Lung (tissue), 12 donors: ENCODE measurements around the gene F11R. TPM values are rescaled to one million over a fixed set of nuclear protein-coding genes. Genes with fewer than 3 reads are reported as not detected.

ENCODE experiments used
- ATAC-seq: fragments of 200-7000 bp; cut with Tn5 transposase; one replicate; pipeline ENCODE4 v1.9.1; 2020; ENCODE audit warnings: moderate number of reproducible peaks; ENCODE audit not compliant: insufficient read depth, low FRiP score
- DNase-seq, 3 donors: peaks; one replicate each; pipeline ENCODE4 v3.0.0-alpha.2; 2013 to 2017
- H3K27ac ChIP-seq, 2 donors: one replicate each; pipeline ENCODE4 v1.5.1; 2013; ENCODE audit warnings: mild to moderate bottlenecking in 2 of 2, moderate library complexity in 2 of 2, control low read depth in 1 of 2, inconsistent platforms in 1 of 2, low read depth in 1 of 2, low read length in 1 of 2
- H3K27me3 ChIP-seq, 3 donors: one replicate each; pipeline ENCODE4 v1.5.1; 2013; ENCODE audit warnings: low read length in 2 of 3; ENCODE audit not compliant: control insufficient read depth in 3 of 3, insufficient read depth in 3 of 3
- H3K36me3 ChIP-seq, 4 donors: one replicate each; pipeline ENCODE4 v1.5.1; 2013; ENCODE audit warnings: low read length in 4 of 4, mild to moderate bottlenecking in 1 of 4, moderate library complexity in 1 of 4; ENCODE audit not compliant: control insufficient read depth in 4 of 4, insufficient read depth in 4 of 4
- H3K4me1 ChIP-seq, 5 donors: one replicate each; pipeline ENCODE4 v1.5.1; 2013; ENCODE audit warnings: low read length in 5 of 5, mild to moderate bottlenecking in 2 of 5, moderate library complexity in 1 of 5; ENCODE audit not compliant: control insufficient read depth in 5 of 5, insufficient read depth in 5 of 5
- H3K4me3 ChIP-seq: one replicate; pipeline ENCODE4 v1.5.1; 2013; ENCODE audit warnings: mild to moderate bottlenecking, control low read depth, moderate library complexity
- H3K9ac ChIP-seq, 2 donors: one replicate each; pipeline ENCODE4 v1.5.1; 2013; ENCODE audit warnings: low read length in 2 of 2, control low read depth in 1 of 2; ENCODE audit not compliant: insufficient read depth in 1 of 2
- H3K9me3 ChIP-seq, 4 donors: one replicate each; pipeline ENCODE4 v1.5.1; 2013; ENCODE audit warnings: low read length in 3 of 4, mild to moderate bottlenecking in 1 of 4, moderate library complexity in 1 of 4; ENCODE audit not compliant: control insufficient read depth in 4 of 4, insufficient read depth in 3 of 4
- WGBS, 2 donors: extraction: QIAGEN DNeasy Blood & Tissue Kit; methylation state at CpG; one replicate each; pipeline ENCODE4 v1.1.7; 2013; 5-methylcytosine and 5-hydroxymethylcytosine counted together
- polyA plus RNA-seq, 2 donors: library from polyadenylated mRNA; stranded (reverse); fragments of 200-250 nt; gene quantifications; one replicate each; pipeline ENCODE4 v1.2.1, GENCODE V29; 2013
- total RNA-seq, 2 donors: library from RNA; depleted of rRNA in 1 of 2; stranded (reverse); fragments of >200 nt in 1 of 2; gene quantifications; one replicate each; pipeline ENCODE4 v1.2.1, GENCODE V29; 2014 to 2021
- TF ChIP-seq, protein P1 (sequence below): IDR thresholded peaks from 2 replicates; pipeline ENCODE4 v1.5.1; 2012; ENCODE audit warnings: mild to moderate bottlenecking; ENCODE audit errors: control extremely low read depth, extremely low read depth
- donor health status: control.
- donor health status: control.
- donor health status: Bipolar disorder and iron deficiency.
- donor health status: healthy.
- donor health status: DM: yes; HTN: yes; CAD: no.

Gene F11R
- total and polyA plus RNA-seq, 4 donors: 91.7 to 201 (median 140) TPM

DNA sequence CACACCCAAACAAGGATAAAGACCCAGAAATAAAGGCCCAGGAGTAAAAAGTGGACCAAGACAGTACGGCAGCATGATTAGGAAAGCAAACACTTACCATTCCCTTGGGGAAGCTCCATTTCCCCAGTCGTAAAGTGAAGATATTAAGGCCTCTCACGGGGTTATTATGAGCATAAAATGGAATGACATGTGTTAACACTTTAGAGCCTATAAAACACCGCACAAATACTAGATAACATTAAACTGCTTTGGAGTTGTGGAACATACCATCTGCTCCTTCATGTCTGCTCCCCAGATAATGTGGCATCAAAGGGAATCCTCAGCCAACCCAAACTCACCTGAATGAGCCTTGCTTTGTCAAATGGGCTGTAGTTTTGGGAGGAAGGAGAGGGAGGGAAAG is 57.4 kb downstream of the F11R start:
- no peaks in the 10 kb centered on the region for H3K4me1 ChIP-seq
- no peaks in the 10 kb centered on the region for H3K36me3 ChIP-seq
- TF ChIP-seq, protein P1, sequence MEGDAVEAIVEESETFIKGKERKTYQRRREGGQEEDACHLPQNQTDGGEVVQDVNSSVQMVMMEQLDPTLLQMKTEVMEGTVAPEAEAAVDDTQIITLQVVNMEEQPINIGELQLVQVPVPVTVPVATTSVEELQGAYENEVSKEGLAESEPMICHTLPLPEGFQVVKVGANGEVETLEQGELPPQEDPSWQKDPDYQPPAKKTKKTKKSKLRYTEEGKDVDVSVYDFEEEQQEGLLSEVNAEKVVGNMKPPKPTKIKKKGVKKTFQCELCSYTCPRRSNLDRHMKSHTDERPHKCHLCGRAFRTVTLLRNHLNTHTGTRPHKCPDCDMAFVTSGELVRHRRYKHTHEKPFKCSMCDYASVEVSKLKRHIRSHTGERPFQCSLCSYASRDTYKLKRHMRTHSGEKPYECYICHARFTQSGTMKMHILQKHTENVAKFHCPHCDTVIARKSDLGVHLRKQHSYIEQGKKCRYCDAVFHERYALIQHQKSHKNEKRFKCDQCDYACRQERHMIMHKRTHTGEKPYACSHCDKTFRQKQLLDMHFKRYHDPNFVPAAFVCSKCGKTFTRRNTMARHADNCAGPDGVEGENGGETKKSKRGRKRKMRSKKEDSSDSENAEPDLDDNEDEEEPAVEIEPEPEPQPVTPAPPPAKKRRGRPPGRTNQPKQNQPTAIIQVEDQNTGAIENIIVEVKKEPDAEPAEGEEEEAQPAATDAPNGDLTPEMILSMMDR: no peak
- no peaks in the 10 kb centered on the region for H3K9me3 ChIP-seq
- H3K4me3 ChIP-seq: no peak overlapping the region
- H3K27ac ChIP-seq: no peak overlapping the region
- DNase-seq: no peak
- H3K9ac ChIP-seq: no peak overlapping the region
- ATAC-seq: no peak
- WGBS, 2 donors: 44 to 51% methylated on average over 4 of the region's 4 CpGs
- no peaks in the 10 kb centered on the region for H3K27me3 ChIP-seq

DNA sequence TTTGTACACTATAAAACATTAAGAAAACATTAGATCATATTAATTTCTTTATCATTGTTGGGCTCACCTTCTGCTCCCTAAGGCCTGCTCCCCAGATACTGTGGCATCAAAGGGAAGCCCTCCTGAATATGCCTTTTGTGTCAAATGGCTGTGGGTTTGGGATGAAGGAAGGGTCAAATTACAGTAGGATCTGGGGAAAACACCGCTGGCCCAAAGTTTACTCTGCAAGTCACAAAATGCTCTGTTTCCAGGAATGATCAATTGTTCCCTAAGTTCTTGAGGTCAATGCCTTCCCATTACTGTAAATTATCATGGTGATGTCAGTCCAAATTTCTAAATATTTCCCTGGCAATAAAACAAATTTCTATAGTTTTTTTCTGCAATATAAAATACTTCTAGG is 59.5 kb downstream of the F11R start:
- H3K36me3 ChIP-seq: no peaks in the 10 kb centered on the region
- TF ChIP-seq, protein P1: no peak
- no peak for ATAC-seq

DNA sequence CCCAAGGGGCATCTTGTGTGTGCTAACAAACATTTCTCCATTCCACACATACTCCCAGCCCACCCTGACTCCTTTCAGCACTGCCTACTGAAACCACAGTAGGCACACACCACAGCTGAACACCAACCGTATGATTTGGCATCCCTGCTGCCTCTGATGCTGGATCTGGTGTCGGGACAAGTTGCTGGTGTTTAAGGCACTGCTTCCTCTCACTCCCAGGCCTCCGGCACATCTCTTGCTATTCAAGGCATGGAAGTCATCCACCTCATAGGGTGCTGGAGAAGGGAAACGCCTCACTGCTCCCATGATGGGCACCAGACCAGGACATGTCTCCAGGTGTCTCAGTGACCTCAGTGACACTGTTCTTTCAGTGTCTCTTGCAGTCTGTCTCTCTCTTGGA is 64.0 kb downstream of the F11R start:
- WGBS, 2 donors: 65 to 79% methylated on average over 4 of the region's 4 CpGs
- no peak overlapping the region for H3K4me3 ChIP-seq
- peaks cover 0 to 4% (median 0%) of the 10 kb centered on the region in 5 donors for H3K4me1 ChIP-seq
- no peaks in the 10 kb centered on the region for H3K36me3 ChIP-seq
- TF ChIP-seq, protein P1: no peak
- no peak overlapping the region for H3K27ac ChIP-seq
- DNase-seq (no peak), ATAC-seq (no peak)
- H3K27me3 ChIP-seq: no peaks in the 10 kb centered on the region
- H3K9ac ChIP-seq: no peak overlapping the region
- H3K9me3 ChIP-seq: no peaks in the 10 kb centered on the region

More for the DNA sequence above, 59.5 kb downstream of the F11R start:
- no peak overlapping the region for H3K27ac ChIP-seq
- no peaks in the 10 kb centered on the region for H3K9me3 ChIP-seq
- no peaks in the 10 kb centered on the region for H3K4me1 ChIP-seq
- H3K27me3 ChIP-seq: no peaks in the 10 kb centered on the region
- no peak overlapping the region for H3K4me3 ChIP-seq
- no peak overlapping the region for H3K9ac ChIP-seq
- whole genome bisulfite sequencing, 2 donors: 81 to 88% methylated on average over 1 of the region's 1 CpG
- DNase-seq: no peak
